GM19455 (cell line): ENCODE results near the gene TTLL9.

Source experiments
- ATAC-seq: cut with Tn5 transposase; IDR thresholded peaks from one replicate; pipeline ENCODE4 v1.9.1; 2021; ENCODE audit not compliant: unreplicated experiment

The TTLL9 gene

DNA sequence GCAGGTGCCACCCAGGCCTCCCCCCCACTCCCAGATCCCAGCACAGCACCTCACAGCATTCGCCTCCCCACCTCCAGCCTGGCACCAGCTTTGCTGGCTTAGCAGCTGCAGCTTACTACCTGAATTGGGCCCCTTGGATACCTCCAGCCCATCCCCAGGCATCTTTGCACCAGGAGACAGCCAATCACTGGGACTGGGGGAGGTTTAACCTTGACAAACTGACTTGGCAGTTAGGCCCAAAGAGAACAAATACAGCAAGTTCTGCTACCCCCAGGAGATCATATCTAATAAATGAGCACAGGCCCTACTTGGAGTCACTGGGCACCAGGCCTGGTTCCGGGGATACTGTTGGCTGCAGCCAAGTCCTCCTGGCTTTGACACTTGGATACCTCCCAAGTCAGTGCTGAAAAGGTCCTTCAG is 72.6 kb downstream of the TTLL9 start:
- no peak for ATAC-seq

DNA sequence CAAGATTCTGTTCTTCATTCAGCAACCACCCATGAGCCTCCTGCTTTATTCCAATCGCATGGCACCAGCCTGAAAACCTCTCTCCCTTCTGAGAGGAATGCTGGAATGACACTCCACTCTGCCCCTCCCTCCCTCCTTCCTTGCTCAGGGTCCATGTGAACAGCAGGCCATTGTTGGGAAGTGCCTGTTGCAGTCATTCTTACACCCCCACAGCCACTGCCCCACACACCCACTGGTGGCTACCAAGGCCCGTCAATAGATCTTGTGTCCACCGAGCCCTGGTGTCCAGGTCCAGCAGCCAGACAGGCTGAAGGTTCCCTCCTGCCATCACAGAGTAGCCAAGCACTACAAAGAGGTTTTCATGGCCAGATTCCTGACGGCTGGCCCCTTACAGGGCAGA is 74.9 kb downstream of the TTLL9 start:
- no peak for ATAC-seq

GRCh38 chr20:31945785-31946184 is 75.4 kb downstream of the TTLL9 start:
- ATAC-seq = no peak

- no peak for ATAC-seq
These were observed 77.6 kb downstream of the TTLL9 start for GRCh38 chr20:31948008-31948407.

- no peak for ATAC-seq
These were observed 79.6 kb downstream of the TTLL9 start for GRCh38 chr20:31949877-31950646.

DNA sequence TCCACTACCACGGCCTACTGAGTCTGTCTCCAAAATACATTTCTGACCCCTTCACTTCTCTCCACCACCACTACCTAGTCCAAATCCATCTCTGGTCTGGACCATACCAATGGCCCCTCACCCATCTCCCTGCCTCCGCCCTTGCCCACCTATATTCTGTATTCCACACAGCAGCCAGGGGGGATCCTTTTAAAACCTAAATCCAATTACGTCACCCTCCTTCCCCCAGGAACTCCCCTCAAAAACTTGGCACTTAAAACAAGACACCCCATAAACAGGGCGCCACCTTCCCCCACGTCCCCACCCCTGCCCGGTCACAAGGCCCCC is 80.7 kb downstream of the TTLL9 start:
- ATAC-seq = no peak

GRCh38 chr20:31951530-31952453 is 81.4 kb downstream of the TTLL9 start, which contains the start of gene PDRG1:
Gene PDRG1, minus strand, starts transcription at chr20:31952046. Its CDS starts 85 bp downstream, at chr20:31951961.
- ATAC-seq = peak; percentile 90

DNA sequence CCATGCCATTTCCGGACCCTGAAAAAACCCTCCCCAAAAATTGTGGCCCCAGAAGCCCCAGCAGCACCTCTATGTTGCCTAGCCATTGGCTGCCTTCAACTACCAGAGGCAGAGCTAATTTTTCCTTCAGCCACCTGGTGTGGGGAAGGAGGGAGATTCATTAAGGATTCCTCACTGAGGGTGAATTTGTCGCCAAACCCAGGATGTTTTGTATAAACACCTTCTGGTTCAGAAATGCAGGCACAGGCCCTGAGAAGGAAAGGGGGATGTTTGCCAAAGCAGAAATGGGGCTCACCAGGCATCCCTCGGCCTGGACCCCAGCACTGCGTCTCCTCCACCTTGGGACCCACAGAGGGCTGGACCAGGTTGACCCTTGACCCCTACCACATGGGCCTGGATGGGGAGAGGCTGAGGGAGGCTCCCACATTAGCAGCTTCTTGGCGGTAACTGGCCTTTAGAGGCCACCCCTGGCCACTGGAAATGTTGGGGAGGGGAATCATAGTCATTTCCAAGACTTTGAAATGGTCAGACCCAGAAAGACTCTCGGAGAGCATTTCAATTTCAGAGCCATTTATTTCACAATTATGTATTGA is 83.2 kb downstream of the TTLL9 start:
- ATAC-seq = no peak

- ATAC-seq = no peak
These were observed 84.1 kb downstream of the TTLL9 start for GRCh38 chr20:31954500-31954899.

GRCh38 chr20:31956556-31957526 is 86.4 kb downstream of the TTLL9 start:
- ATAC-seq = no peak

GRCh38 chr20:31962761-31963160 is 92.3 kb downstream of the TTLL9 start:
- no peak for ATAC-seq

DNA sequence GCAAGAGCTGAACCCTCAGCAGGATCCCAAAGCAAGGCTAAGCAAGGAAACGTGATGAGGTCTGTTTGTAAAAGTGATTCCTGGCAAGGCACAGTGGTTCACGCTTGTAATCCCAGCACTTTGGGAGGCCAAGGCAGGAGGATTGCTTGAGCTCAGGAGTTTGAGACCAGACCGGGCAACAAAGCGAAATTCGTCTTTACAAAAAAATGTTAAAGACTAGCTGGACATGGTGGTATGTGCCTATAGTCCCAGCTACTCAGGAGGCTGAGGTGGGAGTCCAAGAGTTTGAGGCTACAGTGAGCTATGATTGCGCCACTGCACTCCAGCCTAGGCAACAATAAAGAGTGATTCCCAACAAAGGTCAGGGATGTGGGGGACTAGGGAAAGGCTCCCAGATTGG is 93.5 kb downstream of the TTLL9 start:
- no peak for ATAC-seq

- no peak for ATAC-seq
These were observed 96.7 kb downstream of the TTLL9 start for GRCh38 chr20:31966991-31967655.

- ATAC-seq = no peak
These were observed 97.4 kb downstream of the TTLL9 start, which contains the start of gene XKR7 for GRCh38 chr20:31967830-31968249. Gene XKR7, plus strand, starts transcription at chr20:31968151. Its CDS starts 25 bp downstream, at chr20:31968176.

DNA sequence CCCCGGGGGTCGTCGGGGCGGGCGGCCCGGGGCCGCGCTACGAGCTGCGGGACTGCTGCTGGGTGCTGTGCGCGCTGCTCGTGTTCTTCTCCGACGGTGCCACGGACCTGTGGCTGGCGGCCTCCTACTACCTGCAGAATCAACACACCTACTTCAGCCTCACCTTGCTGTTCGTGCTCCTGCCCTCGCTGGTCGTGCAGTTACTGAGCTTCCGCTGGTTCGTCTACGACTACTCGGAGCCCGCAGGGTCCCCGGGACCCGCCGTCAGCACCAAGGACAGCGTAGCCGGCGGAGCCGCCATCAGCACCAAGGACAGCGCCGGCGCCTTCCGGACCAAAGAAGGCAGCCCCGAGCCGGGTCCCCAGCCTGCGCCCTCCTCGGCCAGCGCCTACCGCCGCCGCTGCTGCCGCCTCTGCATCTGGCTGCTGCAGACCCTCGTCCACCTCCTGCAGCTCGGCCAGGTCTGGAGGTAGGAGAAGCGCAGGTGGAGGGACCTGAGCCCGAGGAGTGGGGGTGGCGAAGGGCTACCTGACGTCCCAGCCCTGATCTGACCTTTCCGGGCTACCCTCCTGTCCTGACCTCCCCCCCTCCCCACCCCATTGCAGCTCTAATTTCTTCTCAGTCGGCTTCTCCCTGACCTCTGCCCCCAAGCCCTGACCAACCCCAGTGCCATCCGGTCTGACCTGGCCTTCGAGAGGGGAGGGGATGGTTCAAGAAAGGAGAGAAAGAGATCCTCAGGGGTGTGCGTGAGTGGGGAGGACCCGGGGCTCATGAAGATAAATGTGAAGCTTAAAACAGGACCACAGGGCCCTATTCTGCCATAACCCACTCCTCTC is 98.1 kb downstream of the TTLL9 start:
- ATAC-seq = no peak

DNA sequence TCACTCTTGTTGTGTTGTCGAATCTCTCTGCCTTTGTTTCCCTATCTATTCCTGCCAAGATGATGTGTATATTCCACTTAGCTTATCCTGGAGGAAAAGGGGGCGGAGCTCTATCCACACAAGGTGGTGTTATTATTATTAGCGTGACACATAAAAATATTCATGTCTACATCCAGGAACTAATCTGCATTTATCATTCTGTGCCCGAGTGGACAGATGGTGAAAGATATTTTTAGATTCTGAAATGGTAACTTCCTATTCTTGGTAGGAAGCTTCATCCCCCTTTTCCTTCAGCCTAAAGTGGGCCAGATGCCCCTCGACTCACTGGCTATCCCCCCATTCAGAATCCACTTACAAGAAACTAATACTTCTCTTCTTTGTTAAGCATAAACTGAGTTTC is 99.6 kb downstream of the TTLL9 start:
- no peak for ATAC-seq

- ATAC-seq = no peak
These were observed 102.1 kb downstream of the TTLL9 start for GRCh38 chr20:31972471-31973021.

DNA sequence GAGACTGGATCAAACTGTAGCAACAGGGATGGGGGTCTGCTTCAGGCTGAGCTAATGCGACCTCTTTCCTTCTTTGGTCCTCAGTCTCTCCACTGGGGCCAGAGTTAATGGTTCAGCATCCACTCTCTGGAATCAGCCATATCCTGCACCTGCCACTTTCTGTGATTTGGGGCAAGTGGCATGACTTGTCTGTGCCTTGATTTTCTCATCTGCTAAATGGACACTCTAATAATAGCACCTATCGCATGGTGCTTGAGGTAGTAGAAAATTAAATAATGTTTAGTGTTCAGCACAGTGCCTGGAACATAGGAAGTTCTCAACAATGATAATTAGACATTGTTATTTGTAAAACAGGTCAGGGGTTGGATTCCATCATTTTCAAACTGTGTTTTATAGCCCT is 103.9 kb downstream of the TTLL9 start:
- ATAC-seq = no peak
